Neuronal stem cell (in vitro differentiated cells): ENCODE data around the gene ONECUT1.

Experiments
- DNase-seq: peaks from one replicate; pipeline ENCODE4 v3.0.0-alpha.2; 2013; ENCODE audit warnings: low spot score
- H2AFZ ChIP-seq: one replicate; pipeline ENCODE4 v1.6.1; 2013; ENCODE audit warnings: mild to moderate bottlenecking, low read length, inconsistent platforms
- H2AK5ac ChIP-seq: 2 replicates; pipeline ENCODE4 v1.6.1; 2013; ENCODE audit warnings: low read depth, mild to moderate bottlenecking, inconsistent platforms, low read length, moderate library complexity, mixed read lengths
- H2BK120ac ChIP-seq: 2 replicates; pipeline ENCODE4 v1.6.1; 2013; ENCODE audit warnings: low read depth, mild to moderate bottlenecking, inconsistent platforms, low read length, moderate library complexity, mixed read lengths
- H2BK12ac ChIP-seq: one replicate; pipeline ENCODE4 v1.6.1; 2013; ENCODE audit warnings: low read length, inconsistent platforms
- H2BK15ac ChIP-seq: 2 replicates; pipeline ENCODE4 v1.6.1; 2013; ENCODE audit warnings: mild to moderate bottlenecking, low read length, inconsistent platforms, mixed read lengths
- H2BK5ac ChIP-seq: one replicate; pipeline ENCODE4 v1.6.1; 2013; ENCODE audit warnings: inconsistent platforms, mild to moderate bottlenecking, low read length, moderate library complexity
- H3K14ac ChIP-seq: one replicate; pipeline ENCODE4 v1.6.1; 2013; ENCODE audit warnings: low read length, inconsistent platforms
- H3K18ac ChIP-seq: 2 replicates; pipeline ENCODE4 v1.6.1; 2013; ENCODE audit warnings: low read length, inconsistent platforms
- H3K23ac ChIP-seq: 2 replicates; pipeline ENCODE4 v1.6.1; 2013; ENCODE audit warnings: low read depth, mild to moderate bottlenecking, mixed read lengths, low read length, inconsistent platforms; ENCODE audit not compliant: poor library complexity
- H3K27ac ChIP-seq: replicated peaks from 3 replicates; pipeline ENCODE4 v1.5.1; 2013; ENCODE audit warnings: low read length, inconsistent platforms
- H3K27me3 ChIP-seq, 3 experiments: 2 replicates each; pipeline ENCODE4 v1.6.1; 2013; ENCODE audit warnings: low read length in 3 of 3, mild to moderate bottlenecking in 2 of 3, inconsistent platforms in 1 of 3, low read depth in 1 of 3, mixed read lengths in 1 of 3, moderate library complexity in 1 of 3; ENCODE audit not compliant: control insufficient read depth in 3 of 3, insufficient read depth in 3 of 3
- H3K36me3 ChIP-seq, 2 donors: replicated peaks in 1 of 2; 2 replicates each; pipeline ENCODE4 v1.6.1; 2013; ENCODE audit warnings: low read length in 2 of 2; ENCODE audit not compliant: control insufficient read depth in 2 of 2, insufficient read depth in 2 of 2
- H3K4ac ChIP-seq: 2 replicates; pipeline ENCODE4 v1.6.1; 2013; ENCODE audit warnings: inconsistent platforms, mild to moderate bottlenecking, low read length, moderate library complexity
- H3K4me1 ChIP-seq, 2 donors: 1 replicate in 1 of 2; 2 replicates in 1 of 2; pipeline ENCODE4 v1.6.1; 2013; ENCODE audit warnings: low read length in 2 of 2, low read depth in 1 of 2; ENCODE audit not compliant: control insufficient read depth in 2 of 2, insufficient read depth in 1 of 2
- H3K4me2 ChIP-seq: one replicate; pipeline ENCODE4 v1.6.1; 2013; ENCODE audit warnings: mild to moderate bottlenecking, low read length, inconsistent platforms; ENCODE audit not compliant: insufficient read depth, poor library complexity, severe bottlenecking
- H3K4me3 ChIP-seq, 2 donors: 2 replicates each; pipeline ENCODE4 v1.5.1; 2013; ENCODE audit warnings: low read length in 2 of 2, mild to moderate bottlenecking in 2 of 2, inconsistent platforms in 1 of 2, moderate library complexity in 1 of 2
- H3K79me1 ChIP-seq: one replicate; pipeline ENCODE4 v1.6.1; 2013; ENCODE audit warnings: low read depth, mild to moderate bottlenecking, inconsistent platforms, low read length, moderate library complexity
- H3K9ac ChIP-seq: one replicate; pipeline ENCODE4 v1.6.1; 2013; ENCODE audit warnings: mild to moderate bottlenecking, low read depth, low read length, inconsistent platforms; ENCODE audit not compliant: poor library complexity
- H3K9me3 ChIP-seq, 2 donors: replicated peaks in 1 of 2; 2 replicates each; pipeline versions ENCODE3 to v1.6.1; 2013; ENCODE audit warnings: low read length in 2 of 2, mild to moderate bottlenecking in 2 of 2, inconsistent platforms in 1 of 2, low read depth in 1 of 2, mixed read lengths in 1 of 2, moderate library complexity in 1 of 2; ENCODE audit not compliant: control insufficient read depth in 2 of 2, insufficient read depth in 1 of 2
- H4K8ac ChIP-seq: one replicate; pipeline ENCODE4 v1.6.1; 2013; ENCODE audit warnings: low read depth, mild to moderate bottlenecking, inconsistent platforms, low read length, moderate library complexity
- H4K91ac ChIP-seq: one replicate; pipeline ENCODE4 v1.6.1; 2013; ENCODE audit warnings: low read length, low read depth, mild to moderate bottlenecking, inconsistent platforms; ENCODE audit not compliant: poor library complexity
- WGBS, 2 donors: extraction: QIAGEN DNeasy Blood & Tissue Kit; methylation state at CpG; one replicate each; pipeline ENCODE4 v1.1.7; 2013; ENCODE audit warnings: missing lambda C conversion rate in 2 of 2, mixed read lengths in 1 of 2; ENCODE audit not compliant: insufficient read length in 2 of 2, insufficient replicate concordance in 1 of 2; ENCODE audit errors: extremely low coverage in 2 of 2; 5-methylcytosine and 5-hydroxymethylcytosine counted together

The ONECUT1 gene

DNA sequence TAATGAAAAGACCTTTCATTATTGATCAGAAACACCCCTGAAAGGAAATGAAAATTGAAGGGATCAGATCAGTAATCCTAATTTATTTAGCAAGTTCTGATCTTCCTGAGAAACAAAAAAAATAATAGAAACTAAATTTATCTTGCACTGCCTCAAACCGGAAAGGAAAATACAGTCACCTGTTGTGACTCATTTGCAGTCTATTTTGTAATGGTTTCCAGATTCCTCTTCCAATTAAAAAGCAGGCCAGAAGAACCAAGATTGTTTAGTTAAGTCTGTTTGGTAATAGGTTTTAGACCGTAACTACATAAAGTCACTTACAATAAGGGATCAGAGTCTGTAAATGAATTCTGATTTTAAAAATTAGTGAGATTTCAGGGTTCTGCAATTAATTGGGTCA lies 61.2 kb downstream of the ONECUT1 start:
- Histone ChIP-seq H2BK12ac (no peak overlapping the region), H3K4me3 (no peak overlapping the region), H2AFZ (no peak overlapping the region), H3K14ac (no peak overlapping the region), H3K27ac (no peak overlapping the region), H3K27me3 (no peaks in the 10 kb centered on the region), H2BK120ac (no peak overlapping the region), H4K8ac (no peak overlapping the region), H3K4me1 (peaks cover 0 to 2% of the 10 kb centered on the region in 2 donors), H3K23ac (no peak overlapping the region), H3K4ac (no peak overlapping the region), H3K18ac (no peak overlapping the region), H3K9ac (no peak overlapping the region), H2BK15ac (no peak overlapping the region), H3K9me3 (no peaks in the 10 kb centered on the region), H3K36me3 (no peaks in the 10 kb centered on the region), H4K91ac (no peak overlapping the region), H3K79me1 (no peaks in the 10 kb centered on the region), H2AK5ac (no peak overlapping the region), H3K4me2 (no peak overlapping the region), H2BK5ac (no peak overlapping the region)
- no peak for DNase-seq
- no CpG with 5 or more reads among the region's 2 CpGs for WGBS, 2 donors

DNA sequence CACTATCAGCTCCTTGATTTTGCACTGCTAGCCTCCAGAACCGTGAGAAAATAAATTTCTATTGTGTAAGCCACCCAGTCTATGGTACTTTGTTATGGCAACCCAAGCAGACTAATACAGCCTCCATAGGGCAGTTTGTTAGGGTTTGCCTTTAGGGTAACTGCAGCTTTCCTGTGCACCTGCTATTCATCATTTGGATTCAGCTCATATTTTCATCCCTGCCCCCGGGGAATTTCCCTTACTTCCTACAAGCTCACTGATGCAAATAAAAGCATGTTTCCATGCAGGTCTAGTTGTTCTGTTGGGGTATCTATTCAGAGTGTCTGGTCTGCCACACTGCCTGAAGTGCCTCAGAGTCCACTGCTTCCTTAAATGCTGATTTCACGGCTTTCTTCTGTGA lies 62.3 kb downstream of the ONECUT1 start:
- H3K18ac ChIP-seq: no peak overlapping the region
- H2BK12ac ChIP-seq: no peak overlapping the region
- H4K91ac ChIP-seq: no peak overlapping the region
- H3K4me3 ChIP-seq: no peak overlapping the region
- H2BK15ac ChIP-seq: no peak overlapping the region
- H3K27me3 ChIP-seq: no peaks in the 10 kb centered on the region
- H2BK120ac ChIP-seq: no peak overlapping the region
- no peak overlapping the region for H3K4ac ChIP-seq
- H2BK5ac ChIP-seq: no peak overlapping the region
- H2AFZ ChIP-seq: no peak overlapping the region
- H3K23ac ChIP-seq: no peak overlapping the region
- no peak for DNase-seq
- H3K36me3 ChIP-seq: no peaks in the 10 kb centered on the region
- no peak overlapping the region for H4K8ac ChIP-seq
- no CpG with 5 or more reads among the region's 3 CpGs for WGBS, 2 donors
- no peak overlapping the region for H3K14ac ChIP-seq
- H2AK5ac ChIP-seq: no peak overlapping the region
- H3K9ac ChIP-seq: no peak overlapping the region
- no peaks in the 10 kb centered on the region for H3K9me3 ChIP-seq
- no peaks in the 10 kb centered on the region for H3K79me1 ChIP-seq
- H3K4me2 ChIP-seq: no peak overlapping the region
- H3K4me1 ChIP-seq: peaks cover 0 to 2% of the 10 kb centered on the region in 2 donors
- H3K27ac ChIP-seq: no peak overlapping the region

DNA sequence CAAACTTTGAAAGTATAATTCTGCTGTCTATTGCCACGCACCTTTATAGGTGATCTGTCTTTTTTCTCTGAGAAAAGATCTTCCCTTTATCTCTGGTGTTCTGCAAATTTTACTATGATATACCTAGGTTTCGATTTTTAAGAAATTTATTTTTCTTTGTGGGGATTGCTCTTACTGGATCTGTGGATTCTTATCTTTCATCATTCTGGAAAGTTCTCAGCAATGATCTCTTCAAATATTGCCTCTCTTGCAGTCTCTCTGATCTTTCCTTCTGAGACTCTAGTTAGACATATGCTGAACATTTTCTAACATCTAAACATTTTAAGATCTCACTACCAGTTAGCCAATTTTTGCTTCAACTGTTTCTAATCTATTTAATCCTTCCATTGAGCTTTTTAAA lies 63.9 kb downstream of the ONECUT1 start:
- Histone ChIP-seq H3K18ac (no peak overlapping the region), H2BK5ac (no peak overlapping the region), H3K9me3 (no peaks in the 10 kb centered on the region), H4K91ac (no peak overlapping the region), H3K14ac (no peak overlapping the region), H3K23ac (no peak overlapping the region), H3K9ac (no peak overlapping the region), H3K36me3 (no peaks in the 10 kb centered on the region), H3K4me3 (no peak overlapping the region), H3K27ac (no peak overlapping the region), H3K4ac (no peak overlapping the region), H3K27me3 (no peaks in the 10 kb centered on the region), H4K8ac (no peak overlapping the region), H2AK5ac (no peak overlapping the region), H2BK12ac (no peak overlapping the region), H2AFZ (no peak overlapping the region), H2BK15ac (no peak overlapping the region), H3K4me2 (no peak overlapping the region), H3K79me1 (no peaks in the 10 kb centered on the region), H3K4me1 (peaks cover 0 to 2% of the 10 kb centered on the region in 2 donors), H2BK120ac (no peak overlapping the region)
- no CpG with 5 or more reads among the region's 2 CpGs for WGBS, 2 donors
- DNase-seq: no peak

DNA sequence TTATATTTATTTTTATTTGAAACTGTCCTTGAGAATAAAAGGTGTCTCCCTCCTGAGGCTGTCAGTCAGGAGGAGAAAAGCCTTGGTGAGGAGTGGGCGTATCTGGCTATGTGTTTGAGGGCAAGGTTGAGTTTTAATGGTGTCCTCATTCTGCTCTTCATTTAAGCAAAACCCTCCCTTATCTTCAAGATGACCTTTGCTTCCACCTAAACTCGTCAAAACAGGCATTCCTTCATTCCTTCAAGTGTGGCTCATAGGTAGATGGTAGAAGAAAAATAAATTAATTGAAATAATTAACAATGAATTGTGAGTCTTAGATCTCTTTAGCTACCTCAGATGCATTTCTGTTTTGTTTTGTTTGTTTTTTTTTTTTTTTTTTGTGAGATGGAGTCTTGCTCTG lies 71.6 kb downstream of the ONECUT1 start:
- H3K4me1 ChIP-seq: peaks cover 0 to 2% of the 10 kb centered on the region in 2 donors
- no peak overlapping the region for H3K4me2 ChIP-seq
- H2BK120ac ChIP-seq: no peak overlapping the region
- H2BK15ac ChIP-seq: no peak overlapping the region
- H3K9me3 ChIP-seq: no peaks in the 10 kb centered on the region
- no peak overlapping the region for H3K9ac ChIP-seq
- H3K23ac ChIP-seq: no peak overlapping the region
- no peak overlapping the region for H2AFZ ChIP-seq
- H3K27ac ChIP-seq: no peak overlapping the region
- H3K14ac ChIP-seq: no peak overlapping the region
- no peak overlapping the region for H3K4me3 ChIP-seq
- no peak overlapping the region for H3K4ac ChIP-seq
- H2BK5ac ChIP-seq: no peak overlapping the region
- no peaks in the 10 kb centered on the region for H3K36me3 ChIP-seq
- H4K91ac ChIP-seq: no peak overlapping the region
- H3K18ac ChIP-seq: no peak overlapping the region
- DNase-seq: no peak
- no peak overlapping the region for H4K8ac ChIP-seq
- WGBS, 2 donors: no CpG with 5 or more reads among the region's 2 CpGs
- H3K79me1 ChIP-seq: no peaks in the 10 kb centered on the region
- no peaks in the 10 kb centered on the region for H3K27me3 ChIP-seq
- no peak overlapping the region for H2BK12ac ChIP-seq
- H2AK5ac ChIP-seq: no peak overlapping the region
